Liver (tissue), 9 donors: ENCODE data around the gene NFRKB. TPM values are rescaled to one million over a fixed set of nuclear protein-coding genes. Genes with fewer than 3 reads are reported as not detected.
"Not testable (repeated sequence)": the region's sequence is repeated elsewhere in the genome, so short reads cannot be mapped to it uniquely, and the experiment has no call there.

Experiments
- DNase-seq: peaks from one replicate; pipeline ENCODE4 v3.0.0-alpha.2; 2017; ENCODE audit warnings: low spot score
- H3K27ac ChIP-seq, 2 donors: one replicate each; pipeline ENCODE4 v1.7.0; 2013; ENCODE audit warnings: inconsistent platforms in 2 of 2, low read length in 2 of 2, control low read depth in 1 of 2, low read depth in 1 of 2, mild to moderate bottlenecking in 1 of 2
- H3K27me3 ChIP-seq, 4 donors: one replicate each; pipeline versions ENCODE4 v1.6.1 to v1.7.0; 2013; ENCODE audit warnings: low read length in 3 of 4, inconsistent platforms in 1 of 4, mild to moderate bottlenecking in 1 of 4, moderate library complexity in 1 of 4; ENCODE audit not compliant: control insufficient read depth in 4 of 4, insufficient read depth in 4 of 4
- H3K36me3 ChIP-seq, 4 donors: one replicate each; pipeline versions ENCODE4 v1.6.1 to v1.7.0; 2013; ENCODE audit warnings: low read length in 3 of 4, mild to moderate bottlenecking in 3 of 4, low read depth in 1 of 4, moderate library complexity in 1 of 4; ENCODE audit not compliant: control insufficient read depth in 4 of 4, insufficient read depth in 3 of 4
- H3K4me1 ChIP-seq, 4 donors: one replicate each; pipeline versions ENCODE4 v1.6.1 to v1.7.0; 2013; ENCODE audit warnings: low read length in 3 of 4, mild to moderate bottlenecking in 3 of 4, moderate library complexity in 1 of 4; ENCODE audit not compliant: control insufficient read depth in 4 of 4, insufficient read depth in 4 of 4
- H3K4me3 ChIP-seq, 3 donors: one replicate each; pipeline versions ENCODE4 v1.6.1 to v1.7.0; 2013; ENCODE audit warnings: low read length in 3 of 3, control low read depth in 1 of 3, low read depth in 1 of 3, mild to moderate bottlenecking in 1 of 3
- H3K9ac ChIP-seq, 2 donors: one replicate each; pipeline ENCODE4 v1.7.0; 2013; ENCODE audit warnings: low read length in 2 of 2, mild to moderate bottlenecking in 2 of 2, moderate library complexity in 2 of 2, control low read depth in 1 of 2, low read depth in 1 of 2
- H3K9me3 ChIP-seq, 4 donors: one replicate each; pipeline versions ENCODE4 v1.6.1 to v1.7.0; 2013; ENCODE audit warnings: low read length in 3 of 4; ENCODE audit not compliant: control insufficient read depth in 4 of 4
- CTCF ChIP-seq: fragments of 150-350 bp; IDR thresholded peaks from 2 replicates; pipeline ENCODE4 v1.5.1; 2017; ENCODE audit warnings: improper control_type of control experiment, low read depth, low read length; ENCODE audit not compliant: missing input control
- EGR1 ChIP-seq, 2 donors: IDR thresholded peaks; 2 replicates each; pipeline ENCODE4 v1.6.1; 2016 to 2018; ENCODE audit warnings: antibody characterized with exemption in 2 of 2, low read depth in 2 of 2
- RAD21 ChIP-seq, 2 donors: IDR thresholded peaks; 2 replicates each; pipeline ENCODE4 v1.6.1; 2016; ENCODE audit warnings: antibody characterized with exemption in 2 of 2, mild to moderate bottlenecking in 2 of 2
- ZBTB33 ChIP-seq: IDR thresholded peaks from 2 replicates; pipeline ENCODE4 v1.6.1; 2016; ENCODE audit warnings: antibody characterized with exemption
- WGBS: extraction: QIAGEN DNeasy Blood & Tissue Kit; methylation state at CpG from one replicate; pipeline ENCODE4 v1.1.7; 2013; 5-methylcytosine and 5-hydroxymethylcytosine counted together
- polyA plus RNA-seq, 2 donors: library from polyadenylated mRNA; stranded (reverse) in 1 of 2; unstranded in 1 of 2; fragments of 200-250 nt in 1 of 2; fragments of >200 nt in 1 of 2; fragmentation: Nextera tagmentation in 1 of 2; extraction: Ambion mirVana in 1 of 2; gene quantifications; one replicate each; pipeline versions ENCODE4 v1.2.1 to v1.2.3, GENCODE V29; 2013 to 2015
- total RNA-seq, 2 donors: library from RNA; depleted of rRNA; stranded (reverse); fragments of >200 nt; gene quantifications; one replicate each; pipeline ENCODE4 v1.2.3, GENCODE V29; 2014
- TF ChIP-seq, protein P1 (sequence below): IDR thresholded peaks from 2 replicates; pipeline ENCODE4 v1.6.1; 2016; ENCODE audit warnings: antibody characterized with exemption, mild to moderate bottlenecking
- donor health status: healthy.
- donor health status: healthy.
- donor health status: healthy.
- donor health status: healthy.
- donor health status: healthy.

Gene NFRKB
- total and polyA plus RNA-seq, 4 donors: 5.2 to 20.1 (median 8.9) TPM

GRCh38 chr11:129881570-129882170 lies 13.7 kb downstream of the NFRKB start:
- Histone ChIP-seq H3K9ac (no peak overlapping the region), H3K9me3 (no peaks in the 10 kb centered on the region), H3K4me1 (no peaks in the 10 kb centered on the region), H3K4me3 (no peak overlapping the region), H3K27ac (no peak overlapping the region), H3K36me3 (peaks cover 10 to 98% (median 92%) of the 10 kb centered on the region in 4 donors), H3K27me3 (no peaks in the 10 kb centered on the region)
- DNase-seq: peak; percentile 41
- TF ChIP-seq RAD21 (IDR thresholded peaks at IDR 0.05): peak; percentile 63 to 71
- peak; percentile 50 for TF ChIP-seq CTCF
- TF ChIP-seq, protein P1, sequence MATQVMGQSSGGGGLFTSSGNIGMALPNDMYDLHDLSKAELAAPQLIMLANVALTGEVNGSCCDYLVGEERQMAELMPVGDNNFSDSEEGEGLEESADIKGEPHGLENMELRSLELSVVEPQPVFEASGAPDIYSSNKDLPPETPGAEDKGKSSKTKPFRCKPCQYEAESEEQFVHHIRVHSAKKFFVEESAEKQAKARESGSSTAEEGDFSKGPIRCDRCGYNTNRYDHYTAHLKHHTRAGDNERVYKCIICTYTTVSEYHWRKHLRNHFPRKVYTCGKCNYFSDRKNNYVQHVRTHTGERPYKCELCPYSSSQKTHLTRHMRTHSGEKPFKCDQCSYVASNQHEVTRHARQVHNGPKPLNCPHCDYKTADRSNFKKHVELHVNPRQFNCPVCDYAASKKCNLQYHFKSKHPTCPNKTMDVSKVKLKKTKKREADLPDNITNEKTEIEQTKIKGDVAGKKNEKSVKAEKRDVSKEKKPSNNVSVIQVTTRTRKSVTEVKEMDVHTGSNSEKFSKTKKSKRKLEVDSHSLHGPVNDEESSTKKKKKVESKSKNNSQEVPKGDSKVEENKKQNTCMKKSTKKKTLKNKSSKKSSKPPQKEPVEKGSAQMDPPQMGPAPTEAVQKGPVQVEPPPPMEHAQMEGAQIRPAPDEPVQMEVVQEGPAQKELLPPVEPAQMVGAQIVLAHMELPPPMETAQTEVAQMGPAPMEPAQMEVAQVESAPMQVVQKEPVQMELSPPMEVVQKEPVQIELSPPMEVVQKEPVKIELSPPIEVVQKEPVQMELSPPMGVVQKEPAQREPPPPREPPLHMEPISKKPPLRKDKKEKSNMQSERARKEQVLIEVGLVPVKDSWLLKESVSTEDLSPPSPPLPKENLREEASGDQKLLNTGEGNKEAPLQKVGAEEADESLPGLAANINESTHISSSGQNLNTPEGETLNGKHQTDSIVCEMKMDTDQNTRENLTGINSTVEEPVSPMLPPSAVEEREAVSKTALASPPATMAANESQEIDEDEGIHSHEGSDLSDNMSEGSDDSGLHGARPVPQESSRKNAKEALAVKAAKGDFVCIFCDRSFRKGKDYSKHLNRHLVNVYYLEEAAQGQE: no peak
- no peak for TF ChIP-seq EGR1 (IDR thresholded peaks at IDR 0.05; ENCODE audit: low read depth in 2 of 2)
- WGBS: 77% methylated on average over 9 of the region's 9 CpGs

GRCh38 chr11:129880311-129880710 lies 15.1 kb downstream of the NFRKB start:
- Histone ChIP-seq H3K4me3 (no peak overlapping the region), H3K4me1 (no peaks in the 10 kb centered on the region), H3K27ac (no peak overlapping the region), H3K9me3 (no peaks in the 10 kb centered on the region), H3K36me3 (peaks cover 14 to 98% (median 90%) of the 10 kb centered on the region in 4 donors), H3K9ac (no peak overlapping the region), H3K27me3 (no peaks in the 10 kb centered on the region)
- DNase-seq: no peak
- no peak for TF ChIP-seq EGR1 (IDR thresholded peaks at IDR 0.05; ENCODE audit: low read depth in 2 of 2)
- 93% methylated on average over 3 of the region's 3 CpGs for WGBS

GRCh38 chr11:129871914-129872313 lies 23.5 kb downstream of the NFRKB start:
- Histone ChIP-seq H3K4me1 (no peaks in the 10 kb centered on the region), H3K27me3 (no peaks in the 10 kb centered on the region), H3K4me3 (no peak overlapping the region), H3K9ac (no peak overlapping the region), H3K27ac (no peak overlapping the region), H3K36me3 (peaks cover 20 to 88% (median 83%) of the 10 kb centered on the region in 4 donors), H3K9me3 (no peaks in the 10 kb centered on the region)
- TF ChIP-seq ZBTB33: no peak
- 92% methylated on average over 7 of the region's 7 CpGs for WGBS
- DNase-seq: no peak

DNA sequence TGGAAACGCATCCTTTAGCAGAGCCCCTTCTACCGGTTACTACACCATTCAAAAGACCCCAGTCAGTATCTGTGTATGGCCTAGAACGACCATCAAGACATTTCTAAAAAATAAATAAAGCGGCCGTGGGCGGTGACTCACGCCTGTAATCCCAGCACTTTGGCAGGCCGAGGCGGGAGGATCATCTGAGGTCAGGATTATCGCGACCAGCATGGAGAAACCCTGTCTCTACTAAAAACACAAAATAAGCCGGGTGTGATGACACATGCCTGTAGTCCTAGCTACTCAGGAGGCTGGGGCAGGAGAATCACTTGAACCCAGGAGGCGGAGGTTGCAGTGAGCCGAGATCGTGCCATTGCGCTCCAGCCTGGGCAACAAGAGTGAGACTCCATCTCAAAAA lies 26.8 kb downstream of the NFRKB start:
- not testable (repeated sequence) for H3K4me3 ChIP-seq, H3K27me3 ChIP-seq, H3K27ac ChIP-seq, H3K4me1 ChIP-seq, DNase-seq, H3K9ac ChIP-seq, H3K9me3 ChIP-seq
- peaks cover 14 to 86% (median 68%) of the 10 kb centered on the region in 4 donors for H3K36me3 ChIP-seq
- 87% methylated on average over 16 of the region's 16 CpGs for WGBS
